ENCODE data around the gene NPW. TPM values are rescaled to one million over a fixed set of nuclear protein-coding genes. Genes with fewer than 3 reads are reported as not detected.

NPW gene
- total RNA-seq, 1 experiment from 2014 or later: 7.1 TPM

- H3K23ac ChIP-seq (ENCODE audit: insufficient read length, low read depth, low read length): no peak overlapping the region
- H3K4me1 ChIP-seq (ENCODE audit: insufficient read depth, low read length): no peaks in the 10 kb centered on the region; the same call in 1 of the 2 replicates
- H3K4ac ChIP-seq (ENCODE audit: low read depth, low read length): no peak overlapping the region
- H4K5ac ChIP-seq (ENCODE audit: insufficient read length, low read depth, low read length): no peak overlapping the region
- no peak overlapping the region for H3K56ac ChIP-seq (ENCODE audit: insufficient read length, low read depth, low read length)
- H4K8ac ChIP-seq (replicated peaks; ENCODE audit: insufficient read length, low read depth, low read length): no peak overlapping the region
- H3K9me3 Mint-ChIP-seq: no peaks in the 10 kb centered on the region; a peak in 1 of 5 replicates
- no peaks in the 10 kb centered on the region; the same call in 1 of the 2 replicates for H3K79me2 ChIP-seq (ENCODE audit: insufficient read depth, low read length)
- H3T11ph ChIP-seq (ENCODE audit: low read length): no peak overlapping the region
- H2AFZ ChIP-seq (ENCODE audit: low read length): no peak overlapping the region
- peaks cover 23% of the 10 kb centered on the region for H3K23me2 ChIP-seq (ENCODE audit: insufficient read length, low read depth, low read length, poor library complexity, severe bottlenecking)
- no peak overlapping the region for H2BK12ac ChIP-seq (ENCODE audit: insufficient read length, low read depth, low read length)
- no peaks in the 10 kb centered on the region for H3K79me1 ChIP-seq (ENCODE audit: insufficient read depth, low read depth, low read length, poor library complexity, severe bottlenecking)
- H3K36me3 Mint-ChIP-seq (ENCODE audit: insufficient read depth in 1 of 3, low read depth in 3 of 3): peaks cover 0 to 20% (median 18%) of the 10 kb centered on the region in 3 experiments
- H2AK5ac ChIP-seq (ENCODE audit: insufficient read length, low read length): no peak overlapping the region
- peaks cover 2% of the 10 kb centered on the region for H4K20me1 ChIP-seq (ENCODE audit: control insufficient read depth, insufficient read depth, insufficient read length)
- no peaks in the 10 kb centered on the region for H3K9me3 ChIP-seq (ENCODE audit: control insufficient read depth, low read depth, low read length)
- H2BK20ac ChIP-seq (ENCODE audit: low read depth, low read length, poor library complexity, severe bottlenecking): no peak overlapping the region
- H2BK120ac ChIP-seq (ENCODE audit: low read depth, low read length, poor library complexity, severe bottlenecking): no peak overlapping the region
- peaks cover 50% of the 10 kb centered on the region for H3K27me3 Mint-ChIP-seq (ENCODE audit: low read depth)
- no peak overlapping the region for H3K14ac ChIP-seq (ENCODE audit: insufficient read depth, low read length)
- H3K27me3 ChIP-seq (ENCODE audit: insufficient read depth, low read length): peaks cover 24% of the 10 kb centered on the region
- no peak overlapping the region for H4K91ac ChIP-seq (ENCODE audit: insufficient read length, low read depth, low read length)
- no CpG with 5 or more reads among the region's 14 CpGs for WGBS (ENCODE audit: extremely low coverage, insufficient read length, low lambda C conversion rate)
- H3K9ac ChIP-seq (ENCODE audit: extremely low read depth, insufficient read length, low read length): no peak overlapping the region
- no peak overlapping the region for H3K4me2 ChIP-seq (ENCODE audit: insufficient read depth, insufficient read length, low read length)
- no peak for DNase-seq
- no peak overlapping the region for H3K27ac Mint-ChIP-seq
- TF ChIP-seq, protein P1, sequence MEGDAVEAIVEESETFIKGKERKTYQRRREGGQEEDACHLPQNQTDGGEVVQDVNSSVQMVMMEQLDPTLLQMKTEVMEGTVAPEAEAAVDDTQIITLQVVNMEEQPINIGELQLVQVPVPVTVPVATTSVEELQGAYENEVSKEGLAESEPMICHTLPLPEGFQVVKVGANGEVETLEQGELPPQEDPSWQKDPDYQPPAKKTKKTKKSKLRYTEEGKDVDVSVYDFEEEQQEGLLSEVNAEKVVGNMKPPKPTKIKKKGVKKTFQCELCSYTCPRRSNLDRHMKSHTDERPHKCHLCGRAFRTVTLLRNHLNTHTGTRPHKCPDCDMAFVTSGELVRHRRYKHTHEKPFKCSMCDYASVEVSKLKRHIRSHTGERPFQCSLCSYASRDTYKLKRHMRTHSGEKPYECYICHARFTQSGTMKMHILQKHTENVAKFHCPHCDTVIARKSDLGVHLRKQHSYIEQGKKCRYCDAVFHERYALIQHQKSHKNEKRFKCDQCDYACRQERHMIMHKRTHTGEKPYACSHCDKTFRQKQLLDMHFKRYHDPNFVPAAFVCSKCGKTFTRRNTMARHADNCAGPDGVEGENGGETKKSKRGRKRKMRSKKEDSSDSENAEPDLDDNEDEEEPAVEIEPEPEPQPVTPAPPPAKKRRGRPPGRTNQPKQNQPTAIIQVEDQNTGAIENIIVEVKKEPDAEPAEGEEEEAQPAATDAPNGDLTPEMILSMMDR (conservative IDR thresholded peaks at IDR 0.05): no peak
- no peak overlapping the region for H2BK5ac ChIP-seq (ENCODE audit: insufficient read length, low read length)
- no peak overlapping the region for H3K27ac ChIP-seq (ENCODE audit: insufficient read length, low read depth, low read length)
- H3K4me3 Mint-ChIP-seq: peak overlapping the region; percentile 85 to 88
- peaks cover 30 to 34% of the 10 kb centered on the region in 2 experiments for H3K4me1 Mint-ChIP-seq
- no peak overlapping the region for H3K18ac ChIP-seq (ENCODE audit: insufficient read length, low read depth, low read length)
- H2BK15ac ChIP-seq (ENCODE audit: low read depth, low read length): no peak overlapping the region
These were observed 34.0 kb upstream of the NPW start for GRCh38 chr16:1985466-1986150.

All from H9 (cell line).